ENCODE data around the gene WDR88.

- TF ChIP-seq, protein P1, sequence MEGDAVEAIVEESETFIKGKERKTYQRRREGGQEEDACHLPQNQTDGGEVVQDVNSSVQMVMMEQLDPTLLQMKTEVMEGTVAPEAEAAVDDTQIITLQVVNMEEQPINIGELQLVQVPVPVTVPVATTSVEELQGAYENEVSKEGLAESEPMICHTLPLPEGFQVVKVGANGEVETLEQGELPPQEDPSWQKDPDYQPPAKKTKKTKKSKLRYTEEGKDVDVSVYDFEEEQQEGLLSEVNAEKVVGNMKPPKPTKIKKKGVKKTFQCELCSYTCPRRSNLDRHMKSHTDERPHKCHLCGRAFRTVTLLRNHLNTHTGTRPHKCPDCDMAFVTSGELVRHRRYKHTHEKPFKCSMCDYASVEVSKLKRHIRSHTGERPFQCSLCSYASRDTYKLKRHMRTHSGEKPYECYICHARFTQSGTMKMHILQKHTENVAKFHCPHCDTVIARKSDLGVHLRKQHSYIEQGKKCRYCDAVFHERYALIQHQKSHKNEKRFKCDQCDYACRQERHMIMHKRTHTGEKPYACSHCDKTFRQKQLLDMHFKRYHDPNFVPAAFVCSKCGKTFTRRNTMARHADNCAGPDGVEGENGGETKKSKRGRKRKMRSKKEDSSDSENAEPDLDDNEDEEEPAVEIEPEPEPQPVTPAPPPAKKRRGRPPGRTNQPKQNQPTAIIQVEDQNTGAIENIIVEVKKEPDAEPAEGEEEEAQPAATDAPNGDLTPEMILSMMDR (IDR thresholded peaks at IDR 0.05): no peak
- peak in 1 of 2 donors; percentile 0 for TF ChIP-seq POLR2A (IDR thresholded peaks at IDR 0.05)
Measured at GRCh38 chr19:33100894-33101644, 30.8 kb upstream of the WDR88 start.

Data from Peyer's patch (tissue), 4 donors.